ENCODE data around the gene OR1S2.

GRCh38 chr11:58222721-58223120 lies 18.8 kb upstream of the OR1S2 start:
- no peak for TF ChIP-seq CTCF (IDR thresholded peaks at IDR 0.05)
- no peak for TF ChIP-seq POLR2A (IDR thresholded peaks at IDR 0.05)

Measured in tibial nerve (tissue), 3 donors.